ENCODE data around the gene RCC1.

DNA sequence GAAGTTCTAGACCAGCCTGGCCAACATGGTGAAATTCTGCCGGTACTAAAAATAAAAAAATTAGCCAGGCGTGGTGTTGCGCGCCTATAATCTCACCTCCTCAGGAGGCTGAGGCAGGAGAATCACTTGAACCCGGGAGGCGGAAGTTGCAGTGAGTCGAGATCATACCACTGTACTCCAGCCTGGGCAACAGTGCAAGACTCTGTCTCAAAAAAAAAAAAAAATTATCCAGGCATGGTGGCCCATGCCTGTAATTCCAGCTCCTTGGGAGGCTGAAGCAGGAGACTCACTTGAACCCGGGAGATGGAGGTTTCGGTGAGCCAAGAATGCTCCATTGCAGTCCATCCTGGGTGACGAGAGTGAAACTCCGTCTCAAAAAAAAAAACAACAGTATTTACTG is 67.7 kb downstream of the RCC1 start:
- TF ChIP-seq CTCF (conservative IDR thresholded peaks at IDR 0.05; ENCODE audit: low read depth in 2 of 2) (no peak), POLR2AphosphoS5 (IDR thresholded peaks at IDR 0.05; ENCODE audit: low read depth) (no peak), EZH2 (IDR thresholded peaks at IDR 0.05; ENCODE audit: low read depth, unreplicated experiment) (no peak), EZH2phosphoT487 (IDR thresholded peaks at IDR 0.05; ENCODE audit: unreplicated experiment) (no peak)

Data from GM23338 (cell line).